Ovary (tissue), 3 donors: ENCODE measurements around the gene INTS4.

Experiments
- EP300 ChIP-seq: sonication (generic); formaldehyde crosslinking; IDR thresholded peaks from one replicate; pipeline ENCODE4 v1.6.1; 2017; ENCODE audit warnings: antibody characterized with exemption
- TF ChIP-seq, protein P1 (sequence below), 3 donors: fragments of 450-650 bp in 2 of 3; fragments of 200-600 bp in 1 of 3; IDR thresholded peaks; one replicate each; pipeline versions ENCODE4 v1.5.1 to v1.8.0; 2016 to 2022; ENCODE audit warnings: antibody characterized with exemption in 3 of 3, mild to moderate bottlenecking in 1 of 3
- donor health status: DM: no; HTN: no; CAD: no.

DNA sequence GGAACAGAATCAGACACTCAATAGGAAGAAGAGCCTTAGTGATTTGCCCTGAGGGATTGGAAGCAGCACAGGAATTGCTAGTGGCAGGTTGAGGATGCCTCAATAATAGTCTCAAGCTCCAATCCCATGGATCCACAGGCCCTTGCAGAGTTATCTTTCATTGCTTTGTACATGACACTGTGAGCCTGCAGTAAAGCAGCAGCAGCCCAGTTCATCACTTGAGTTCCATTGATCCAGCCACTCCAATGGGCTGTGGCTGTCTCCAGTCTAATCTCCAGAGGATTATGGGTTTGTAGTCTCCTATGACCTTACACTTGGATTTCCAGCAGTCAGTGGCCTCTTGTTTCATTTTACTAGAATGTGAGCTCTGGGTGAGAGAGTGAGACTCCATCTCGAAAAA is 128.1 kb downstream of the INTS4 start:
- TF ChIP-seq, protein P1, sequence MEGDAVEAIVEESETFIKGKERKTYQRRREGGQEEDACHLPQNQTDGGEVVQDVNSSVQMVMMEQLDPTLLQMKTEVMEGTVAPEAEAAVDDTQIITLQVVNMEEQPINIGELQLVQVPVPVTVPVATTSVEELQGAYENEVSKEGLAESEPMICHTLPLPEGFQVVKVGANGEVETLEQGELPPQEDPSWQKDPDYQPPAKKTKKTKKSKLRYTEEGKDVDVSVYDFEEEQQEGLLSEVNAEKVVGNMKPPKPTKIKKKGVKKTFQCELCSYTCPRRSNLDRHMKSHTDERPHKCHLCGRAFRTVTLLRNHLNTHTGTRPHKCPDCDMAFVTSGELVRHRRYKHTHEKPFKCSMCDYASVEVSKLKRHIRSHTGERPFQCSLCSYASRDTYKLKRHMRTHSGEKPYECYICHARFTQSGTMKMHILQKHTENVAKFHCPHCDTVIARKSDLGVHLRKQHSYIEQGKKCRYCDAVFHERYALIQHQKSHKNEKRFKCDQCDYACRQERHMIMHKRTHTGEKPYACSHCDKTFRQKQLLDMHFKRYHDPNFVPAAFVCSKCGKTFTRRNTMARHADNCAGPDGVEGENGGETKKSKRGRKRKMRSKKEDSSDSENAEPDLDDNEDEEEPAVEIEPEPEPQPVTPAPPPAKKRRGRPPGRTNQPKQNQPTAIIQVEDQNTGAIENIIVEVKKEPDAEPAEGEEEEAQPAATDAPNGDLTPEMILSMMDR (IDR thresholded peaks at IDR 0.05) = no peak
- no peak for TF ChIP-seq EP300
